ENCODE results near the gene DNM2. TPM values are rescaled to one million over a fixed set of nuclear protein-coding genes. Genes with fewer than 3 reads are reported as not detected.

Gene DNM2
- total and polyA plus RNA-seq, 9 of the 15 experiments (the other 6 are each of a cell fraction or from before 2014, with no cell fraction given): 2.2 to 161 (median 72.6) TPM

- TF ChIP-seq GMEB1 (CRISPR knock-in tag; IDR thresholded peaks at IDR 0.05): peak; percentile 34
- TF ChIP-seq USF2 (CRISPR knock-in tag; IDR thresholded peaks at IDR 0.05): no peak; the same call in 1 of the 2 replicates
- peak; percentile 66; the same call in 1 of the 2 replicates for TF ChIP-seq ZNF24 (IDR thresholded peaks at IDR 0.05)
- TF ChIP-seq REST (IDR thresholded peaks at IDR 0.05; ENCODE audit: borderline replicate concordance): peak; percentile 100
- peak; percentile 100 for TF ChIP-seq REST (CRISPR knock-in tag; IDR thresholded peaks at IDR 0.05; ENCODE audit: low read depth)
- TF ChIP-seq ESRRA (IDR thresholded peaks at IDR 0.05; ENCODE audit: borderline replicate concordance, low read depth): peak; percentile 49; the same call in 1 of the 2 replicates
- peak in 1 of 2 experiments; percentile 23; a peak in 1 of 3 replicates for TF ChIP-seq CBX3 (IDR thresholded peaks at IDR 0.05; ENCODE audit: borderline replicate concordance in 1 of 2, low read length in 2 of 2)
- peak; percentile 97 for TF ChIP-seq PRMT5 (CRISPR knock-in tag; IDR thresholded peaks at IDR 0.05)
- TF ChIP-seq ZBTB1 (CRISPR knock-in tag; IDR thresholded peaks at IDR 0.05; ENCODE audit: borderline replicate concordance, low read depth): 0 out of 2 replicates have a peak, but pooled peaks have one; percentile 66
- TF ChIP-seq ZNF583 (CRISPR knock-in tag; IDR thresholded peaks at IDR 0.05): peak; percentile 52; the same call in 1 of the 2 replicates
- TF ChIP-seq HNRNPLL (IDR thresholded peaks at IDR 0.05; ENCODE audit: low read depth, low read length, poor library complexity, severe bottlenecking): peak; percentile 99
- TF ChIP-seq, protein P1, sequence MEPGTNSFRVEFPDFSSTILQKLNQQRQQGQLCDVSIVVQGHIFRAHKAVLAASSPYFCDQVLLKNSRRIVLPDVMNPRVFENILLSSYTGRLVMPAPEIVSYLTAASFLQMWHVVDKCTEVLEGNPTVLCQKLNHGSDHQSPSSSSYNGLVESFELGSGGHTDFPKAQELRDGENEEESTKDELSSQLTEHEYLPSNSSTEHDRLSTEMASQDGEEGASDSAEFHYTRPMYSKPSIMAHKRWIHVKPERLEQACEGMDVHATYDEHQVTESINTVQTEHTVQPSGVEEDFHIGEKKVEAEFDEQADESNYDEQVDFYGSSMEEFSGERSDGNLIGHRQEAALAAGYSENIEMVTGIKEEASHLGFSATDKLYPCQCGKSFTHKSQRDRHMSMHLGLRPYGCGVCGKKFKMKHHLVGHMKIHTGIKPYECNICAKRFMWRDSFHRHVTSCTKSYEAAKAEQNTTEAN (CRISPR knock-in tag; IDR thresholded peaks at IDR 0.05): peak; percentile 83; the same call in 1 of the 2 replicates
- peak; percentile 67 for TF ChIP-seq HMGN3 (IDR thresholded peaks at IDR 0.05; ENCODE audit: borderline replicate concordance, extremely low read depth, insufficient read length, low read depth, low read length)
Measured at GRCh38 chr19:10695401-10696398, 22.2 kb upstream of the DNM2 start (continued).
